Amniotic epithelial cell (primary cell): ENCODE data around the gene C1RL.
"Not testable (repeated sequence)": the region's sequence is repeated elsewhere in the genome, so short reads cannot be mapped to it uniquely, and the experiment has no call there.

Experiments
- DNase-seq: peaks from one replicate; pipeline ENCODE4 v3.0.0-alpha.2; 2010; ENCODE audit warnings: low read depth

The C1RL gene

GRCh38 chr12:7061596-7061995, 47.4 kb downstream of the C1RL start:
- DNase-seq, result no peak

GRCh38 chr12:7061138-7061537, 47.9 kb downstream of the C1RL start:
- DNase-seq, result peak; percentile 6

- peak; percentile 98 for DNase-seq
Observed at GRCh38 chr12:7060353-7060954, 48.6 kb downstream of the C1RL start, which contains the start of gene C1S. TSS of gene C1S (plus strand) at chr12:7060718. CDS start at chr12:7061913, 1,195 bp downstream.

- no peak for DNase-seq
Observed at GRCh38 chr12:7059780-7060179, 49.2 kb downstream of the C1RL start.

GRCh38 chr12:7058850-7059395, 50.1 kb downstream of the C1RL start:
- no peak for DNase-seq

- DNase-seq, result no peak
Observed at GRCh38 chr12:7058163-7058845, 50.7 kb downstream of the C1RL start.

- DNase-seq, result not testable (repeated sequence)
Observed at GRCh38 chr12:7055736-7056135, 53.3 kb downstream of the C1RL start.

GRCh38 chr12:7054925-7055324, 54.1 kb downstream of the C1RL start:
- no peak for DNase-seq

- peak; percentile 23 for DNase-seq
Observed at GRCh38 chr12:7049973-7050372, 59.0 kb downstream of the C1RL start.

- not testable (repeated sequence) for DNase-seq
Observed at GRCh38 chr12:7049445-7049951, 59.5 kb downstream of the C1RL start.

GRCh38 chr12:7047306-7047705, 61.7 kb downstream of the C1RL start:
- no peak for DNase-seq

GRCh38 chr12:7046383-7047105, 62.5 kb downstream of the C1RL start:
- DNase-seq, result no peak

GRCh38 chr12:7045913-7046312, 63.1 kb downstream of the C1RL start:
- DNase-seq, result no peak
